Trophoblast cell (in vitro differentiated cells and primary cell): ENCODE data around the gene POC5.

Experiments
- DNase-seq, 2 donors: peaks; one replicate each; pipeline ENCODE4 v3.0.0-alpha.2; 2016
- H2AFZ ChIP-seq: 2 replicates; pipeline ENCODE4 v1.6.1; 2013; ENCODE audit warnings: low read length, moderate library complexity, mild to moderate bottlenecking; ENCODE audit not compliant: insufficient read depth, poor library complexity
- H2AK5ac ChIP-seq: 2 replicates; pipeline ENCODE4 v1.6.1; 2013; ENCODE audit warnings: mild to moderate bottlenecking, low read length
- H2BK120ac ChIP-seq: 2 replicates; pipeline ENCODE4 v1.6.1; 2013; ENCODE audit warnings: low read length, mild to moderate bottlenecking, moderate library complexity; ENCODE audit not compliant: insufficient read depth, poor library complexity
- H2BK12ac ChIP-seq: 2 replicates; pipeline ENCODE4 v1.6.1; 2013; ENCODE audit warnings: mild to moderate bottlenecking, low read length, moderate library complexity
- H2BK5ac ChIP-seq: 2 replicates; pipeline ENCODE4 v1.6.1; 2013; ENCODE audit warnings: low read length, low read depth, moderate library complexity, mild to moderate bottlenecking; ENCODE audit not compliant: poor library complexity
- H3K14ac ChIP-seq: 2 replicates; pipeline ENCODE4 v1.6.1; 2013; ENCODE audit warnings: mild to moderate bottlenecking, low read length
- H3K18ac ChIP-seq: 2 replicates; pipeline ENCODE4 v1.6.1; 2013; ENCODE audit warnings: mild to moderate bottlenecking, low read length
- H3K23ac ChIP-seq: 2 replicates; pipeline ENCODE4 v1.6.1; 2013; ENCODE audit warnings: low read length
- H3K27ac ChIP-seq: 2 replicates; pipeline ENCODE4 v1.5.1; 2013; ENCODE audit warnings: low read depth, mild to moderate bottlenecking, inconsistent platforms, low read length, moderate library complexity
- H3K27me3 ChIP-seq: 2 replicates; pipeline ENCODE4 v1.6.1; 2013; ENCODE audit warnings: inconsistent platforms, mild to moderate bottlenecking, low read length, moderate library complexity; ENCODE audit not compliant: insufficient read depth
- H3K36me3 ChIP-seq, 2 experiments: 1 replicate in 1 of 2; 2 replicates in 1 of 2; pipeline ENCODE4 v1.6.1; 2013; ENCODE audit warnings: low read length in 2 of 2, mild to moderate bottlenecking in 2 of 2, moderate library complexity in 1 of 2; ENCODE audit not compliant: insufficient read depth in 2 of 2, control insufficient read depth in 1 of 2
- H3K4ac ChIP-seq: 2 replicates; pipeline ENCODE4 v1.6.1; 2013; ENCODE audit warnings: low read depth, mild to moderate bottlenecking, low read length, moderate library complexity
- H3K4me1 ChIP-seq, 2 experiments: 1 replicate in 1 of 2; 2 replicates in 1 of 2; pipeline ENCODE4 v1.6.1; 2013; ENCODE audit warnings: low read length in 2 of 2, mild to moderate bottlenecking in 2 of 2, moderate library complexity in 1 of 2; ENCODE audit not compliant: insufficient read depth in 2 of 2, control insufficient read depth in 1 of 2
- H3K4me2 ChIP-seq: 2 replicates; pipeline ENCODE4 v1.6.1; 2013; ENCODE audit warnings: inconsistent platforms, mild to moderate bottlenecking, low read length, moderate library complexity
- H3K4me3 ChIP-seq: 2 replicates; pipeline ENCODE4 v1.5.1; 2013; ENCODE audit warnings: mild to moderate bottlenecking, low read depth, low read length, inconsistent platforms
- H3K79me1 ChIP-seq: one replicate; pipeline ENCODE4 v1.6.1; 2013; ENCODE audit warnings: low read length
- H3K79me2 ChIP-seq: 2 replicates; pipeline ENCODE4 v1.6.1; 2013; ENCODE audit warnings: low read length, mild to moderate bottlenecking; ENCODE audit not compliant: control insufficient read depth, insufficient read depth, poor library complexity
- H3K9ac ChIP-seq: 2 replicates; pipeline ENCODE4 v1.6.1; 2013; ENCODE audit warnings: mild to moderate bottlenecking, low read length
- H3K9me3 ChIP-seq: 2 replicates; pipeline ENCODE4 v1.6.1; 2013; ENCODE audit warnings: low read depth, mild to moderate bottlenecking, control low read depth, inconsistent platforms, low read length; ENCODE audit not compliant: insufficient read depth
- H4K12ac ChIP-seq: 2 replicates; pipeline ENCODE4 v1.6.1; 2013; ENCODE audit warnings: low read depth, mild to moderate bottlenecking, low read length, moderate library complexity
- H4K8ac ChIP-seq: 2 replicates; pipeline ENCODE4 v1.6.1; 2013; ENCODE audit warnings: low read depth, mild to moderate bottlenecking, low read length, moderate library complexity
- H4K91ac ChIP-seq: one replicate; pipeline ENCODE4 v1.6.1; 2013; ENCODE audit warnings: low read depth, mild to moderate bottlenecking, low read length, moderate library complexity
- WGBS: extraction: QIAGEN DNeasy Blood & Tissue Kit; methylation state at CpG from one replicate; pipeline ENCODE4 v1.1.7; 2013; ENCODE audit warnings: missing lambda C conversion rate; ENCODE audit not compliant: insufficient read length, insufficient coverage; ENCODE audit errors: extremely low coverage; 5-methylcytosine and 5-hydroxymethylcytosine counted together

POC5 gene

GRCh38 chr5:75672616-75673015 lies 44.6 kb downstream of the POC5 start:
- Histone ChIP-seq H3K79me2 (no peaks in the 10 kb centered on the region), H3K27me3 (no peaks in the 10 kb centered on the region), H2AK5ac (no peak overlapping the region), H3K4me1 (peaks cover 0 to 4% of the 10 kb centered on the region in 2 experiments), H2BK5ac (no peak overlapping the region), H4K91ac (no peak overlapping the region), H3K18ac (no peak overlapping the region), H3K36me3 (peaks cover 5 to 6% of the 10 kb centered on the region in 2 experiments), H3K9me3 (no peaks in the 10 kb centered on the region), H2AFZ (no peak overlapping the region), H3K4me3 (no peak overlapping the region), H3K23ac (no peak overlapping the region), H3K4me2 (no peak overlapping the region), H4K12ac (no peak overlapping the region), H2BK120ac (no peak overlapping the region), H3K14ac (no peak overlapping the region), H4K8ac (no peak overlapping the region), H3K27ac (no peak overlapping the region), H3K4ac (no peak overlapping the region), H3K9ac (no peak overlapping the region), H3K79me1 (no peaks in the 10 kb centered on the region), H2BK12ac (no peak overlapping the region)
- WGBS, result no CpG with 5 or more reads among the region's 3 CpGs
- no peak for DNase-seq

GRCh38 chr5:75671506-75671905 lies 45.7 kb downstream of the POC5 start:
- peaks cover 5 to 6% of the 10 kb centered on the region in 2 experiments for H3K36me3 ChIP-seq
- no peaks in the 10 kb centered on the region for H3K79me2 ChIP-seq
- no peak overlapping the region for H3K4me3 ChIP-seq
- H3K18ac ChIP-seq, result no peak overlapping the region
- no peak overlapping the region for H3K14ac ChIP-seq
- H3K4ac ChIP-seq, result no peak overlapping the region
- H2BK120ac ChIP-seq, result no peak overlapping the region
- no peak overlapping the region for H2BK5ac ChIP-seq
- H2AFZ ChIP-seq, result no peak overlapping the region
- no peak overlapping the region for H2AK5ac ChIP-seq
- H3K27ac ChIP-seq, result no peak overlapping the region
- H4K12ac ChIP-seq, result no peak overlapping the region
- H3K4me1 ChIP-seq, result peaks cover 0 to 8% of the 10 kb centered on the region in 2 experiments
- no peak overlapping the region for H4K8ac ChIP-seq
- WGBS, result no CpG with 5 or more reads among the region's 2 CpGs
- no peaks in the 10 kb centered on the region for H3K9me3 ChIP-seq
- H3K4me2 ChIP-seq, result no peak overlapping the region
- no peak overlapping the region for H3K9ac ChIP-seq
- no peaks in the 10 kb centered on the region for H3K27me3 ChIP-seq
- no peak overlapping the region for H2BK12ac ChIP-seq
- no peak overlapping the region for H3K23ac ChIP-seq
- H3K79me1 ChIP-seq, result no peaks in the 10 kb centered on the region
- H4K91ac ChIP-seq, result no peak overlapping the region
- no peak for DNase-seq

GRCh38 chr5:75670577-75670976 lies 46.7 kb downstream of the POC5 start:
- Histone ChIP-seq H3K36me3 (peaks cover 5 to 6% of the 10 kb centered on the region in 2 experiments), H3K4me3 (no peak overlapping the region), H3K14ac (no peak overlapping the region), H2BK12ac (no peak overlapping the region), H3K23ac (no peak overlapping the region), H2AFZ (no peak overlapping the region), H3K18ac (no peak overlapping the region), H2AK5ac (no peak overlapping the region), H3K4ac (no peak overlapping the region), H4K91ac (no peak overlapping the region), H3K79me1 (no peaks in the 10 kb centered on the region), H3K9me3 (no peaks in the 10 kb centered on the region), H3K27ac (no peak overlapping the region), H3K9ac (no peak overlapping the region), H4K8ac (no peak overlapping the region), H2BK5ac (no peak overlapping the region), H3K4me2 (no peak overlapping the region), H3K27me3 (no peaks in the 10 kb centered on the region), H2BK120ac (no peak overlapping the region), H3K79me2 (no peaks in the 10 kb centered on the region), H3K4me1 (peaks cover 0 to 8% of the 10 kb centered on the region in 2 experiments), H4K12ac (no peak overlapping the region)
- no CpG with 5 or more reads among the region's 3 CpGs for WGBS
- DNase-seq, result peak; percentile 64 to 78

- peak; percentile 49 to 61 for DNase-seq
- no peaks in the 10 kb centered on the region for H3K9me3 ChIP-seq
- WGBS, result no CpG with 5 or more reads among the region's 10 CpGs
These were observed 48.1 kb downstream of the POC5 start for GRCh38 chr5:75668977-75669689.

More at GRCh38 chr5:75668977-75669689, 48.1 kb downstream of the POC5 start:
- H3K79me1 ChIP-seq, result no peaks in the 10 kb centered on the region
- H4K91ac ChIP-seq, result no peak overlapping the region
- H3K4me1 ChIP-seq, result peaks cover 0 to 8% of the 10 kb centered on the region in 2 experiments
- no peak overlapping the region for H3K23ac ChIP-seq
- no peak overlapping the region for H2AK5ac ChIP-seq
- no peak overlapping the region for H3K4me3 ChIP-seq
- no peak overlapping the region for H3K9ac ChIP-seq
- no peak overlapping the region for H3K14ac ChIP-seq
- H3K79me2 ChIP-seq, result no peaks in the 10 kb centered on the region
- no peak overlapping the region for H4K8ac ChIP-seq
- H4K12ac ChIP-seq, result no peak overlapping the region
- no peak overlapping the region for H3K4me2 ChIP-seq
- no peak overlapping the region for H2BK12ac ChIP-seq
- no peak overlapping the region for H3K27ac ChIP-seq
- H3K36me3 ChIP-seq, result peaks cover 2 to 5% of the 10 kb centered on the region in 2 experiments
- H2BK5ac ChIP-seq, result no peak overlapping the region
- no peaks in the 10 kb centered on the region for H3K27me3 ChIP-seq
- no peak overlapping the region for H2BK120ac ChIP-seq
- no peak overlapping the region for H2AFZ ChIP-seq
- H3K18ac ChIP-seq, result no peak overlapping the region
- H3K4ac ChIP-seq, result no peak overlapping the region
